ENCODE data around the gene TDRD3. TPM values are rescaled to one million over a fixed set of nuclear protein-coding genes. Genes with fewer than 3 reads are reported as not detected.

Gene TDRD3
- total and polyA plus RNA-seq, 4 donors, result 3.6 to 15.8 (median 6.2) TPM

DNA sequence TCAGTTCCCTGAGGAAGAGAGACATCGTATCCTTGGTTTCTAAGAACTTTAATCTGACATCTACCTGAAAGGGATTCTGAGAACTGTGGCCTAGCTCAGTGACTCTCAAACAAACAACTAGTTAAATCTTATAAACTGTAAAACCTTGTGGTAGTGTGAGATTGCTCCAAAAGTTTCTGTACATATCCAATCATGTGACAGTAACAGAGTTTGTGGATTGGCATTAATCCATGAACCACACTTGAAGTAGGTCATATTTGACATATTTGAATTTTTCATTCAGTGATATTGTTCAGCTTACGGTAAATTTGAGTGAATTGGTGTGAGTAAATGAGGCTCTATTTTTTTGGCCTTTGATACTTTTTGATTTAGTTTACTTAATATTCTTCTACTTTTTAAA is 15.0 kb downstream of the TDRD3 start:
- Histone ChIP-seq H3K27me3 (ENCODE audit: control insufficient read depth in 4 of 4, insufficient read depth in 4 of 4, low read length in 3 of 4) (no peaks in the 10 kb centered on the region), H3K36me3 (ENCODE audit: control insufficient read depth in 4 of 4, insufficient read depth in 3 of 4, low read depth in 1 of 4, low read length in 3 of 4) (no peaks in the 10 kb centered on the region), H3K27ac (ENCODE audit: low read depth in 1 of 2, low read length in 2 of 2) (no peak overlapping the region), H3K4me1 (ENCODE audit: control insufficient read depth in 4 of 4, insufficient read depth in 4 of 4, low read length in 3 of 4) (peaks cover 0 to 19% (median 4%) of the 10 kb centered on the region in 4 donors), H3K4me3 (ENCODE audit: low read depth in 1 of 3, low read length in 3 of 3) (no peak overlapping the region), H3K9me3 (ENCODE audit: control insufficient read depth in 4 of 4, low read length in 3 of 4) (no peaks in the 10 kb centered on the region), H3K9ac (ENCODE audit: low read depth in 1 of 2, low read length in 2 of 2) (no peak overlapping the region)
- DNase-seq (ENCODE audit: low spot score), result no peak
- TF ChIP-seq, protein P1, sequence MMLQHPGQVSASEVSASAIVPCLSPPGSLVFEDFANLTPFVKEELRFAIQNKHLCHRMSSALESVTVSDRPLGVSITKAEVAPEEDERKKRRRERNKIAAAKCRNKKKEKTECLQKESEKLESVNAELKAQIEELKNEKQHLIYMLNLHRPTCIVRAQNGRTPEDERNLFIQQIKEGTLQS (IDR thresholded peaks at IDR 0.05), result no peak
- no peak for TF ChIP-seq HNF4G (IDR thresholded peaks at IDR 0.05)
- no peak for TF ChIP-seq NR2F2 (IDR thresholded peaks at IDR 0.05)
- no peak for TF ChIP-seq RXRA (IDR thresholded peaks at IDR 0.05)
- no peak for TF ChIP-seq RAD21 (IDR thresholded peaks at IDR 0.05)
- no peak for TF ChIP-seq FOXA2 (IDR thresholded peaks at IDR 0.05)
- TF ChIP-seq, protein P2, sequence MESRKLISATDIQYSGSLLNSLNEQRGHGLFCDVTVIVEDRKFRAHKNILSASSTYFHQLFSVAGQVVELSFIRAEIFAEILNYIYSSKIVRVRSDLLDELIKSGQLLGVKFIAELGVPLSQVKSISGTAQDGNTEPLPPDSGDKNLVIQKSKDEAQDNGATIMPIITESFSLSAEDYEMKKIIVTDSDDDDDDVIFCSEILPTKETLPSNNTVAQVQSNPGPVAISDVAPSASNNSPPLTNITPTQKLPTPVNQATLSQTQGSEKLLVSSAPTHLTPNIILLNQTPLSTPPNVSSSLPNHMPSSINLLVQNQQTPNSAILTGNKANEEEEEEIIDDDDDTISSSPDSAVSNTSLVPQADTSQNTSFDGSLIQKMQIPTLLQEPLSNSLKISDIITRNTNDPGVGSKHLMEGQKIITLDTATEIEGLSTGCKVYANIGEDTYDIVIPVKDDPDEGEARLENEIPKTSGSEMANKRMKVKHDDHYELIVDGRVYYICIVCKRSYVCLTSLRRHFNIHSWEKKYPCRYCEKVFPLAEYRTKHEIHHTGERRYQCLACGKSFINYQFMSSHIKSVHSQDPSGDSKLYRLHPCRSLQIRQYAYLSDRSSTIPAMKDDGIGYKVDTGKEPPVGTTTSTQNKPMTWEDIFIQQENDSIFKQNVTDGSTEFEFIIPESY (IDR thresholded peaks at IDR 0.05), result no peak
- no peak for TF ChIP-seq TAF1 (conservative IDR thresholded peaks at IDR 0.05)
- TF ChIP-seq JUND (IDR thresholded peaks at IDR 0.05), result no peak
- TF ChIP-seq YY1 (IDR thresholded peaks at IDR 0.05), result no peak
- TF ChIP-seq HNF4A (conservative IDR thresholded peaks at IDR 0.05), result no peak
- TF ChIP-seq, protein P3, sequence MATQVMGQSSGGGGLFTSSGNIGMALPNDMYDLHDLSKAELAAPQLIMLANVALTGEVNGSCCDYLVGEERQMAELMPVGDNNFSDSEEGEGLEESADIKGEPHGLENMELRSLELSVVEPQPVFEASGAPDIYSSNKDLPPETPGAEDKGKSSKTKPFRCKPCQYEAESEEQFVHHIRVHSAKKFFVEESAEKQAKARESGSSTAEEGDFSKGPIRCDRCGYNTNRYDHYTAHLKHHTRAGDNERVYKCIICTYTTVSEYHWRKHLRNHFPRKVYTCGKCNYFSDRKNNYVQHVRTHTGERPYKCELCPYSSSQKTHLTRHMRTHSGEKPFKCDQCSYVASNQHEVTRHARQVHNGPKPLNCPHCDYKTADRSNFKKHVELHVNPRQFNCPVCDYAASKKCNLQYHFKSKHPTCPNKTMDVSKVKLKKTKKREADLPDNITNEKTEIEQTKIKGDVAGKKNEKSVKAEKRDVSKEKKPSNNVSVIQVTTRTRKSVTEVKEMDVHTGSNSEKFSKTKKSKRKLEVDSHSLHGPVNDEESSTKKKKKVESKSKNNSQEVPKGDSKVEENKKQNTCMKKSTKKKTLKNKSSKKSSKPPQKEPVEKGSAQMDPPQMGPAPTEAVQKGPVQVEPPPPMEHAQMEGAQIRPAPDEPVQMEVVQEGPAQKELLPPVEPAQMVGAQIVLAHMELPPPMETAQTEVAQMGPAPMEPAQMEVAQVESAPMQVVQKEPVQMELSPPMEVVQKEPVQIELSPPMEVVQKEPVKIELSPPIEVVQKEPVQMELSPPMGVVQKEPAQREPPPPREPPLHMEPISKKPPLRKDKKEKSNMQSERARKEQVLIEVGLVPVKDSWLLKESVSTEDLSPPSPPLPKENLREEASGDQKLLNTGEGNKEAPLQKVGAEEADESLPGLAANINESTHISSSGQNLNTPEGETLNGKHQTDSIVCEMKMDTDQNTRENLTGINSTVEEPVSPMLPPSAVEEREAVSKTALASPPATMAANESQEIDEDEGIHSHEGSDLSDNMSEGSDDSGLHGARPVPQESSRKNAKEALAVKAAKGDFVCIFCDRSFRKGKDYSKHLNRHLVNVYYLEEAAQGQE (IDR thresholded peaks at IDR 0.05), result no peak
- TF ChIP-seq, protein P4, sequence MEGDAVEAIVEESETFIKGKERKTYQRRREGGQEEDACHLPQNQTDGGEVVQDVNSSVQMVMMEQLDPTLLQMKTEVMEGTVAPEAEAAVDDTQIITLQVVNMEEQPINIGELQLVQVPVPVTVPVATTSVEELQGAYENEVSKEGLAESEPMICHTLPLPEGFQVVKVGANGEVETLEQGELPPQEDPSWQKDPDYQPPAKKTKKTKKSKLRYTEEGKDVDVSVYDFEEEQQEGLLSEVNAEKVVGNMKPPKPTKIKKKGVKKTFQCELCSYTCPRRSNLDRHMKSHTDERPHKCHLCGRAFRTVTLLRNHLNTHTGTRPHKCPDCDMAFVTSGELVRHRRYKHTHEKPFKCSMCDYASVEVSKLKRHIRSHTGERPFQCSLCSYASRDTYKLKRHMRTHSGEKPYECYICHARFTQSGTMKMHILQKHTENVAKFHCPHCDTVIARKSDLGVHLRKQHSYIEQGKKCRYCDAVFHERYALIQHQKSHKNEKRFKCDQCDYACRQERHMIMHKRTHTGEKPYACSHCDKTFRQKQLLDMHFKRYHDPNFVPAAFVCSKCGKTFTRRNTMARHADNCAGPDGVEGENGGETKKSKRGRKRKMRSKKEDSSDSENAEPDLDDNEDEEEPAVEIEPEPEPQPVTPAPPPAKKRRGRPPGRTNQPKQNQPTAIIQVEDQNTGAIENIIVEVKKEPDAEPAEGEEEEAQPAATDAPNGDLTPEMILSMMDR (IDR thresholded peaks at IDR 0.05; ENCODE audit: low read depth, low read length, missing input control), result no peak
- no peak for TF ChIP-seq GABPA (IDR thresholded peaks at IDR 0.05 in 1 of 2, conservative IDR thresholded peaks at IDR 0.05 in 1 of 2)
- TF ChIP-seq, protein P5, sequence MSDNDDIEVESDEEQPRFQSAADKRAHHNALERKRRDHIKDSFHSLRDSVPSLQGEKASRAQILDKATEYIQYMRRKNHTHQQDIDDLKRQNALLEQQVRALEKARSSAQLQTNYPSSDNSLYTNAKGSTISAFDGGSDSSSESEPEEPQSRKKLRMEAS (IDR thresholded peaks at IDR 0.05), result no peak
- no peak for TF ChIP-seq EGR1 (IDR thresholded peaks at IDR 0.05; ENCODE audit: low read depth in 2 of 2)
- no peak for TF ChIP-seq FOXA1 (IDR thresholded peaks at IDR 0.05)
- WGBS, result 92% methylated on average over 2 of the region's 2 CpGs

Measured in liver (tissue), 9 donors.